Hematopoietic multipotent progenitor cell treated with erythropoietin and hydrocortisone succinate and interleukin-3 and kit ligand, for 6 days (in vitro differentiated cells): ENCODE results near the gene GP1BB.

Experiments
- DNase-seq: peaks from one replicate; pipeline ENCODE4 v3.0.0-alpha.2; 2015

GP1BB gene

GRCh38 chr22:19727310-19728150 lies 4.2 kb downstream of the GP1BB start:
- DNase-seq: no peak

- no peak for DNase-seq
Measured at GRCh38 chr22:19728271-19728670, 4.9 kb downstream of the GP1BB start.

GRCh38 chr22:19728836-19729235 lies 5.5 kb downstream of the GP1BB start:
- DNase-seq: no peak

GRCh38 chr22:19729507-19729906 lies 6.2 kb downstream of the GP1BB start:
- DNase-seq: no peak

- DNase-seq: peak; percentile 43
Measured at GRCh38 chr22:19730198-19730597, 6.9 kb downstream of the GP1BB start.

GRCh38 chr22:19730655-19731360 lies 7.5 kb downstream of the GP1BB start:
- peak; percentile 88 for DNase-seq

GRCh38 chr22:19731361-19732135 lies 8.2 kb downstream of the GP1BB start:
- DNase-seq: no peak

GRCh38 chr22:19732403-19733113 lies 9.2 kb downstream of the GP1BB start:
- no peak for DNase-seq

- DNase-seq: no peak
Measured at GRCh38 chr22:19733755-19734154, 10.4 kb downstream of the GP1BB start.

GRCh38 chr22:19734163-19734562 lies 10.8 kb downstream of the GP1BB start:
- no peak for DNase-seq

GRCh38 chr22:19734837-19735382 lies 11.6 kb downstream of the GP1BB start:
- DNase-seq: no peak

- DNase-seq: no peak
Measured at GRCh38 chr22:19735665-19736510, 12.5 kb downstream of the GP1BB start.

- no peak for DNase-seq
Measured at GRCh38 chr22:19737846-19738663, 14.7 kb downstream of the GP1BB start.

GRCh38 chr22:19738664-19739447 lies 15.5 kb downstream of the GP1BB start:
- no peak for DNase-seq

- DNase-seq: no peak
Measured at GRCh38 chr22:19739448-19739895, 16.1 kb downstream of the GP1BB start.

GRCh38 chr22:19739911-19740449 lies 16.6 kb downstream of the GP1BB start:
- DNase-seq: no peak

GRCh38 chr22:19740586-19740985 lies 17.2 kb downstream of the GP1BB start:
- DNase-seq: no peak

- DNase-seq: no peak
Measured at GRCh38 chr22:19741053-19741452, 17.7 kb downstream of the GP1BB start.
